ENCODE measurements around the gene CLEC16A.
A peak's percentile ranks its signal among the peaks of the same experiment; 100 is the strongest.

The CLEC16A gene

GRCh38 chr16:10945065-10945787 lies 862 bp downstream of the CLEC16A start:
- DNase-seq (ENCODE audit: low read depth), result no peak
- H3K4me3 ChIP-seq (ENCODE audit: low read depth, low read length), result peak overlapping the region; percentile 57
- in situ Hi-C loops (cut with HindIII; ENCODE audit: low sequenced_read_pairs), result no loop called here
- TF ChIP-seq CTCF (IDR thresholded peaks at IDR 0.05; ENCODE audit: low read depth, low read length, missing control alignments), result no peak

GRCh38 chr16:10946308-10946707 lies 1.9 kb downstream of the CLEC16A start:
- in situ Hi-C loops (cut with HindIII; ENCODE audit: low sequenced_read_pairs), result no loop called here
- no peak for DNase-seq (ENCODE audit: low read depth)
- no peak for TF ChIP-seq CTCF (IDR thresholded peaks at IDR 0.05; ENCODE audit: low read depth, low read length, missing control alignments)
- H3K4me3 ChIP-seq (ENCODE audit: low read depth, low read length), result no peak overlapping the region

- no peak for DNase-seq (ENCODE audit: low read depth)
- in situ Hi-C loops (cut with HindIII; ENCODE audit: low sequenced_read_pairs), result no loop called here
- no peak overlapping the region for H3K4me3 ChIP-seq (ENCODE audit: low read depth, low read length)
- no peak for TF ChIP-seq CTCF (IDR thresholded peaks at IDR 0.05; ENCODE audit: low read depth, low read length, missing control alignments)
Observed at GRCh38 chr16:10947211-10947787, 2.9 kb downstream of the CLEC16A start.

GRCh38 chr16:10949424-10949970 lies 5.1 kb downstream of the CLEC16A start:
- H3K4me3 ChIP-seq (ENCODE audit: low read depth, low read length), result no peak overlapping the region
- no peak for TF ChIP-seq CTCF (IDR thresholded peaks at IDR 0.05; ENCODE audit: low read depth, low read length, missing control alignments)
- DNase-seq (ENCODE audit: low read depth), result peak; percentile 36
- in situ Hi-C loops (cut with HindIII; ENCODE audit: low sequenced_read_pairs), result no loop called here

GRCh38 chr16:10950393-10950792 lies 6.0 kb downstream of the CLEC16A start:
- no peak overlapping the region for H3K4me3 ChIP-seq (ENCODE audit: low read depth, low read length)
- no peak for TF ChIP-seq CTCF (IDR thresholded peaks at IDR 0.05; ENCODE audit: low read depth, low read length, missing control alignments)
- DNase-seq (ENCODE audit: low read depth), result no peak
- in situ Hi-C loops (cut with HindIII; ENCODE audit: low sequenced_read_pairs), result no loop called here

GRCh38 chr16:10951026-10951425 lies 6.7 kb downstream of the CLEC16A start:
- no peak overlapping the region for H3K4me3 ChIP-seq (ENCODE audit: low read depth, low read length)
- TF ChIP-seq CTCF (IDR thresholded peaks at IDR 0.05; ENCODE audit: low read depth, low read length, missing control alignments), result no peak
- in situ Hi-C loops (cut with HindIII; ENCODE audit: low sequenced_read_pairs), result no loop called here
- peak; percentile 41 for DNase-seq (ENCODE audit: low read depth)

All from astrocyte of the cerebellum (primary cell).